Activated CD8-positive, alpha-beta memory T cell treated with anti-CD3 and anti-CD28 coated beads, Interleukin-2, amount 50 U/mL, for 1 hour (primary cell): Measurements from ENCODE around the gene ADARB2.

Experiments used
- DNase-seq: peaks from one replicate; pipeline ENCODE4 v3.0.0-alpha.2; 2020; ENCODE audit errors: extremely low read depth

Gene ADARB2

DNA sequence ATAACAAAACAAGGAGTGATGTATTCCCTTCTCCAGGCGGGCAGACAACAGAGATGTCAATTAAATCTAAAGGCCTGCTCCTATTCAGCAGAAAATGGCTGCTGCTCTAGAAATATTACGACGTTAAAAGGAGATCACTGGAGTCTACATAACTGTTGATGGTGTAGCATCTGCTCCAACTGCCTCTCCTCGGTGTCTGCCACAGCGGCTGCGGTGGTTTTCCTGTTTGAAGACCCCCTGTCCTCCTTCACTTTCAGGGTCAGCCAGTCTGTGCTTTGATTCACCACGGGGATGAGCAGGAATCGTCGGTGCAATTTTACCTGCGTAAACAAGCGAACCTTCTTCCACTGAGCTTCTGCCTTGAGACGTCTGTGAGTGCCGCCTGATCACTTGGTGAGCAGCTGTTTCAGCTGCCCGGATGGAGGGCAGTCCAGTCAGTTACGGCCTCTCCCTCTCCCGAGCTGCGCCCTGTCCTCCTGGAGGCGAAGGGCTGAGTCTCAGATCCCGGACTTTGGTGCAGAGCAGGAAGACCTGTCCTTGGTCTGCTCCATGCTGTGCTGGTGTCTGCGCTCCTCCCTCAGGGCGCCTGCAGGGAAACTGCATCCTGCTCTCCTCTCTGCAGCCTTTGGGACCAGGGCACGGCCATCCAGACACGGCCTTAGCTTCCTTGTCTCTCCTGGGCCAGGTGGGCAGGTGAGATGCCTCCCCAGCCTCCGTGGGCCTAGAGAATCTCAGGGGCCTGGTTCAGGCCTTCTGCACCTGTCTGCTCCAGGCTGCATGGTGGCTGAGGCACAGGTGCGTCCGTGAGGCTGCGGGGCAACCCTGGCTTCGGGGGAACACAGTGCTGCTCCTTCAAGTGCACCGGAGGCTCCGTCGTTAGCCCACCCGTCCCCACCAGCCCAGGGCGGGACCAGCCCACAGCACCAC lies 326.6 kb downstream of the ADARB2 start:
- no peak for DNase-seq

DNA sequence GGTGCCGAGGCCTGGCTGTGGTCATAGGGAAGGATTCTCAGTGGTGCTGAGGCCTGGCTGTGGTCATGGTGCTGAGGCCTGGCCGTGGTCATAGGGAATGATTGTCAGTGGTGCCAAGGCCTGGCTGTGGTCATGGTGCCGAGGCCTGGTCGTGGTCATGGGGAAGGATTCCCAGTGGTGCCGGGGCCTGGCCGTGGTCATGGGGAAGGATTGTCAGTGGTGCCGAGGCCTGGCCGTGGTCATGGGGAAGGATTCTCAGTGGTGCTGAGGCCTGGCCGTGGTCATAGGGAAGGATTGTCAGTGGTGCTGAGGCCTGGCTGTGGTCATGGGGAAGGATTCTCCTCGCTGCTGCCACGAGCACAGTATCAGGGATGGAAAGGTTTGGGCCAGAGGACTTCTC lies 327.3 kb downstream of the ADARB2 start:
- no peak for DNase-seq

DNA sequence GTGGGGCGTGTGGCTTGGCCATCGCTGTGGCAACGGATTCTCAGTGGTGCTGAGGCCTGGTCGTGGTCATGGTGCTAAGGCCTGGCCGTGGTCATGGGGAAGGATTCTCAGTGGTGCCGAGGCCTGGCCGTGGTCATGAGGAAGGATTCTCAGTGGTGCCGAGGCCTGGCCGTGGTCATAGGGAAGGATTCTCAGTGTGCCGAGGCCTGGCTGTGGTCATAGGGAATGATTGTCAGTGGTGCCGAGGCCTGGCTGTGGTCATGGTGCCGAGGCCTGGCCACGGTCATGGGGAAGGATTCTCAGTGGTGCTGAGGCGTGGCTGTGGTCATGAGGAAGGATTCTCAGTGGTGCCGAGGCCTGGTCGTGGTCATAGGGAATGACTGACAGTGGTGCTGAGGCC lies 327.9 kb downstream of the ADARB2 start:
- no peak for DNase-seq

DNA sequence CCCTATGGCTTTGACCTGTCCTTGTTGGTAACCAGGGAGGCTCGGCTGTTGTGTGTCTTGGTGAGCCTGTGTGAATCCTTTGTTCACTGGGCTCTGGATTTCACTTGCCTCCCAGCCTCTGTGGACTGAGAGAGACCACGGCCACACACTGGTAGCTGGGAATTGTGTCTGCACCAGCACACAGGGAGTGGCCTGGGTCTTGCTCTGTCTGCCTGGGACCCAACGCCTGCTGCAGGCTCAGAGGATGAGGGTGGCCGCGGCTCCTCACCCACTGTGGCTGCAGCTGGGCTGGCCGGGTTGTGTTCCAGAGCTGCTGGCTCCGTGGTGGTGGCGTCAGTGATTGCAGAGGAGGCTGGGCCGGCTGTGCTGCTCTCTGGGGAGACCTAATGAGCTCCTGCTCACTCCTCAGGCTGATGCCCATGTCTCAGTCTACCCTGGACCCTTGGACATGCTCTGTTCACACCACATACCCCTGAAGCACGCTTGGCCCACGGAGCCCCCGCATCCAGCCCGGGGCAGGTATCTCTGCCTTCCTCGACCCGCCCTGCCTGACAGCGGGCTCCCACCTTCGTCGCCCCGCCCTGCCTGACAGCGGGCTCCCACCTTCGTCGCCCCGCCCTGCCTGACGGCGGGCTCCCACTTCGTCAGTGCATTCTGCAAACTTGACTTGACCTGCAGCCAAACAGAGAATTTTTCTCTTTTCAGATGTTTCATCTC lies 328.5 kb downstream of the ADARB2 start:
- no peak for DNase-seq

DNA sequence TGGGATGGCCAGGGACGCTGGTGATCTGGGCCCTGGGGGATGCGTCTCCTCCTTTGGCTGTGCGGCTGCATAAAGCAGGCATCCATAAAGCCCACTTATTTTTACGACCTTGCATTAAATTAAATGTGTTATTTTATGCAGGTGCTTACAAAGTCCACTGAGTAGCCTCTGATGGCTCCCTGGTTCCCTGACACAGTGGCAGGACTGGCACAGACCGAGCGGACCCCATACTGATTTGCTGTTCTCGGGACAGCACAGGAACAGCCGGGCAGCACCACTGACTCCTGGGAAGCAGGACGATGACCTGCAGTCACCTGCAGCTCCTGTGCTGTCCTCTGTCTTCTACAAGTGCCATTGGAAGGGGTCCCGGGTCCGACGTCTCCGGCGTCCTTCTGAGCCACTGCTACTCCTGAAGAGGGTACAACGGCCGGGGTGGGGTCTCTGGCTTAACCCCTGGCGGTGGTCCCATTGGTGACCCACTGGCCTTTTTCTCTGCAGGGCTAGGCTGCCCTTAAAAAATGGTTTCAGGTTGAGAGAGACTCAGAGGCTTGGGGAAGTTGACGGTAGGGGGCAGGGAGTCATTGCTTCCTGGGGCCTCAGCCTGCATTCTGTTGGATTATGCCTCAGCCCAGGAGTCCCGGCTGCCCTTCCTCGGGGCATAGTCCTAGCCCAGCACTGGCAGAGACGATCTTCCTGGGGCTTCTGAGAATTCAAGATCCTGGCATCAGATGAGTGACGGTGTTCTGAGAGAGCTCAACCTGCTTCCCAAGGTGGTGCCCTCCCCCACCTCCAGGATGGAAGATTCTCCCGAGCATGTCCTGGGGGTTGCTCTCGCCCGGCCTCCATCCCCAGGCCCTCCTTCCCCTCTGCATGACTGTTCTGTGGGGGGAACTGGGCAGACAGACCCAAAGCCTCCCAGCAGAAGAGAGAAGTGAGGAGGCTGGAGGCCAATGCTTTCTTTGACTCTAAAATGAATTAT lies 330.1 kb downstream of the ADARB2 start:
- DNase-seq, result no peak

DNA sequence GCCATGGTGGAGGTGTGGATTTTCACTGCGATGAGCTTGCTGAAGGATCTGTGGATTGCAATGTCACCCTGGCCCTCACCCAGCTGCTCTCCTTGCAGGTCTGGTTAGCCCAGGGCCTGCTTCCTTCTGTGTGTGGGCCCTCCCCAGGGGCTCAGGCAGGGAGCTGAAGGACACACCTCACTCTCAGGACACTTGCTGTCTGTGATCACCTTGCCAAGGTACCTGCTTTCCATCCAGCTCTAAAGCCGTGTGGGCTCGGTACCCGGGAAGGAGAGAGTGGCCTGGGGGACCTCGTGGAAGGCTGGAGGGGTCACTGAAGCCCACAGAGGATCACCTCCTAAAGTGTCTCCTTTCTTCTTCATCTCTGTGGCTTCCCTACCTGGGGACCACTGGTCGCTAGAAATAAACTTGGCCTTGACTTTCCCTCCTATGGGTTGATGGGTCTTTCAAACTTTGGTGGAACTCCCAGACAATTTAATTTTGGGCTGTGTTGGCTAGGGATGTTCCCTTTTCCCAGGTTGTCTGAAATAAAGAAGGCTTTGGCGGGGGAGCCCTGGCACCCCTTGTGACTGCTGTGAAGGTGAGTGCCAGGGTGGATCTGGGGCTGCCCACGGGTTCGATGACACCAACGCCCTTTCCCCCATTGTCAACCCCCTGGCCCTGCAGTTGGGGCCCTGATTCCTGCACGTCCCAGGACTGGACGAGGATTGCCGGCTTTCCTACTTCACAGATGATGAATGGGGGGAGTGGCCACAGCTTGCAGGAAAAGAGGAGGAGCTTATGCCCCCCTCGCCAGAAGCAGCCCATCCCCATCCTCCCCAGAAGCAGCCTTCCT lies 331.0 kb downstream of the ADARB2 start:
- no peak for DNase-seq

DNA sequence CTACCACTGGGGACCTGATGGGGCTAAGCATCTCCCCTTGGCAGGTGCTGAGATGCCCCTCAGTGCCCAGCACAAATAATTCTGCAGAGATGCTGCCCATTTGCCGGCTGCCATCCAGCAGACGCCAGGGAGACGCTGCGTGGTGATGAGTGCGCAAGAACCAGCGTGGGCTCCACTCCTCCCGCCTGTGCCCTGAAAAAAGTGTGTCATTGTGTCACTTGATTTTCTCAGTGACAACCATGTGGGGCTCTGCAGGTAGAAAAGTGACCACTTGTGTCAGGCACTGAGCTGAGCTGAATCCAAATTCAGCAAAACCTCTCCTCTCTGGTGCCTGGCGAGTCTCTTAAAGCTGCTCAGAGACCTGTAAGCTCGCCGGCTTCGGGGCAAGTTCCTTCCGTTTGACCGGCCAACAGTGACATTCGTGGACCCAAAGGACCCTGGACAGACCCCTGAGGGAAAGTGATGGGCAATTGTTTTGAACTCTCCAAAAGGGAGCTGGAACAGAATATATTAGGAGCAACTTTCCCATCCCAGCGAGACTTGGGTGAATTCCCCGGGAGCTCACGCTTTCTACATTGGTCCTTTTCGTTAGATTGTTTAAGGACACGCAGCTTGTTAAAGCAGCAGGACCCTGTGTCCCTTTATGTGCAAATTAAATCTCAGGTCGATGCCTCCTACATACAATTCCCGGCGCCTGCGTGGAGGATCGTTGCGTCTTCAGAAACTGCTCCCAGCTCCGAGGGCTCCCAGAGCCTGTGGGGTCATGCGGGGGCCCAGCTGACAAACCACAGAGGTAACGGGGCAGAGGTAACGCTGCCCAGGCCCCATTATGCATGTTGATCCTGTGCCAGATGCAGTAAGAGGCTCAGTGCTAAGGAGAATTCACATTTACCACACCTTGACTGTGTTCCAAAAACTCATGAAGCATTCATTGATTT lies 332.7 kb downstream of the ADARB2 start:
- no peak for DNase-seq

DNA sequence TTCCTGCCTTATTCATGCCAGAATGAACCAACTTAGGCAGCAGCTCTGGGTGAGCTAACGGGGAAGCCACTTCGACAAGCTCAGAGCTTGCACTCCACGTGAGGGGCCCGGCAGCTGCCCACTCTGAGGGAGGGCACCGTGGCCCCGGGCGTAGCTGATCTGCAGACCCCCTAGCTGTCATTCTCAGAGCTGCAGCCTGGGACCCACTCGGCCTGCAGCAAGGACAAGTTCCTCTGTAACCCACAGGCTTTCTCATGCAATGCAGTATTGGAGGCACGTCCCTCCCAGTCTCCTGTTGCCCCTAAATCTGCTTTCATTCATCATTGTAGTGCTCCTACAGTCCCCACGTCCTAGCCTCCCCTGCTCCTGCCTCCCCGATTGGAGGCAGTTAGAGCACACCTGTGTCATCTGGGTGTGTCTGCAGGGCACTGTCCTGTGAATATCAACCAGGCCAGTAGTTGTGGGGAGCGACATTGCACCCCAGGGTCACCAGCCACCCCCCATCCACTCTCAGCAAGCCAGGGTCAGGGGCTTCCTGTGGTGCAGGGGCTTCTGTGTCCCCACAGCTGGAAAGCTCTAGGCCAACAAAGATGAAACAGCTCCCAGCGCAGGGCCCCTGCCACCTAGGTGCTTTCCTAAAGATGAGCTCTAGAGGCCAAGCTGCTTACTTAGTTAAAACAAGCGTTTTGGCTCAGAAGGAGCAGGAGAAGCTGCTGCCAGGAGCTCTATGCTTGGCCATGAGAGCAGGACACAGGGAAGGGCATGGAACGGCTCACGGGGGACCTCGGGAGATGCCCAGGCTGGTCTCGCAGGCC lies 333.6 kb downstream of the ADARB2 start:
- DNase-seq, result no peak

DNA sequence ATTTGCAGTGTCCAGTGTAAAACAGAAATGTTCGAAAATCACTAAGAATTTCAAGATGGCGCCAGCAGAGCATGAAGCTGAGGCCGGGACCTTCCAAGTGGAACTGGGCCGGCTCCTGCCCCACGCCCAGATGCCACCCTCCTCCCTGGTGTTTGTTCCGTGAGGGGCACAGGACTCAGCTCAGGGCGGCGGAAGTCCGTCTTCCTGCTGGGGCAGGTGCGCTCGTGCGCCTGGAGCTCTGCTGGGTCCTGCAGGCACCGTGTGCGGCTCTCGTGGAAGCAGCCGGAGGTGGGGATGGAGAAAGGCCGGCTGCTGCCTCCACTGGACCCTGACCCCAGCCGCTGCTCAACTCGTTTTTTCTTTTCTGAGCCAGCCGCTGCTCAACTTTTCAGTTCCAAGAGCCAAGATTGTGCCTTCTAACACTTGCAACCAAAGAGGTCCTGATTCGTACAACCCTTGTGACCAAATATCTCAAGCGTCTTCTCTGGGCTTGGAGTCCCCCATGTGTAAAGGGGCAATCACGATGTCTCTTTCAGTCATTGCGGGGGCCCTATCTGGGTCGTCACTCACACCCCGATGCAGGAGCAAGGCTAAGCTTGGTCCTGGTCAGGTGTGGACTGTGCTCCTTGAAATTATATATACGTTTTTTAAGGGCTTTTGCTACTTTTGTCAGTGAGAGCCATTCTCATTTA lies 334.4 kb downstream of the ADARB2 start:
- no peak for DNase-seq

DNA sequence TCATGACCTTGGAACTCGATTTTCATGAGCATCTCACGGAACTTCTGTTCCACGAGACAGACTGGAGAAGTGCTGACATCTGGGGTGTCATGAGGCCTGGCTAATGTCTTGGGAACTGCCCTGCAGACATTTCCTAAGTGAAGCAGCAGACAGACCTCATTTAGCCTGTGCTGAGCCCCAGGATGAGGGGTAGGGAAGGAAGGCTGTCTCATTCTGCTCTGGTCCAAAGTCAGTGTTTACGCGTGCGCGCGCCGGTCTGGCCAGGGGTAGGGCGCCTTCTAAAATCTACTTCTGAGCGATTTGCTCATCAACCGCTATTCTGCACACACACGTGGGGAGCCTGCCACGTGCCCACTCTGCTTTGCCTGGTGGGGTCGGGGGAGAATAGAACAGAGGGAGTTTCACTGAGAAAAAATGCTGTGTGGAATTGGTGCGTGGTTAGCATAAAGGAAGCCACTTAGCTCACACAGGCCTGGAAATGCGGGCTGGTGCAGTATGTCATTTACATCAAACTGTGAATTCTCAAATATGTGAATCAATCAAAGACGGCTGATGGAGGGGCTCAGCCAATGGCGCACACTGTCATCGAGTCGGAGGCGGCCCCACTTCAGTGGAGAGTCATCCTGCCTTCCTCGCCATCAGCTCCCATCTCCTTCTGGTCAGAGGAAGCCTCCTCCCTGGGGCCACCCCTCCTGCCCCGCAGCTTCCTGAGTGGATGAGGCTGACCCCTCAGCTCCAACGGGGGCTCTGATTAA lies 335.1 kb downstream of the ADARB2 start:
- DNase-seq, result no peak

DNA sequence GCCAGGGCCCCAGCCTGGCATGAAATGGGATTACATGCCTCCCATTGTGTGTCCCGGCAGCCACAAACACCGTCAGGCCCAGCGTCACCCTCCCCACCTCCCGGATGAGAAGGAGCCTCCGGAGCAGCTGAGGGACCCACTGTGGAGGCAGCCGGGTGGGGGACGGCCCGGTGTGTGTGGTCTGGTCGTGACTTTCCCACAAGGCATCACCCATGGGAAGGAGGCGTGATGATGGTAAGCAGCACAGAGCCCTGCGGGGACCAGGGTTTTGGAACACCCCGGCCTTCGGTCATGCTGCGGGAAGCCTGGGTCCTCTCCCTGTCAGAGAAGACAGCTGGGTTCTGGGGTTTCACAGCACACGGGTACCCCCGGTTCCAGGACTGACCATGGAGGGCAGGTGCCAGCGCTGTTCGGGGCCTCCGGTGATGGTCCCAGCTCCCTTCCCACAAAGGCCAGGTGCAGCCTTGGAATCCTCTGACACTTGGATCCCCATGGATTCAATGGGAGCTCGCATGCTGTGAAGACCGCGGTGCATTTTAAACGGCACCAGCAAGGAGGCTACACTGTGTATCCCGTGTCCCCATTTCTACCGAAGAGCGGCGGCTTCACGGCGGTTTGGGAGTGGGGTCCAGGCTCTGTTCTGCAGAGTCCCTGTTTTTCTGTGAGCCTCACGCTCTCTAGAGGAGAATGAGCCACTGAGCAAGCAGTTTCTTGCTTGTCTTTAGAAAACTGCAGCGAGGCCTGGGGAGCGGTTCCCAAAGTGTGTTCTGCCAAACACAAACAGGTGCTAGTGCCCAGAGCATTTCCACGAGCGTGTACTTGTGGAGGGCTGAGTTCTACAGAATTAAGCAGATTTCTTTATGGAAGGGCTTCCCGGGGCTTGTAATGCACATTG lies 336.0 kb downstream of the ADARB2 start:
- no peak for DNase-seq

DNA sequence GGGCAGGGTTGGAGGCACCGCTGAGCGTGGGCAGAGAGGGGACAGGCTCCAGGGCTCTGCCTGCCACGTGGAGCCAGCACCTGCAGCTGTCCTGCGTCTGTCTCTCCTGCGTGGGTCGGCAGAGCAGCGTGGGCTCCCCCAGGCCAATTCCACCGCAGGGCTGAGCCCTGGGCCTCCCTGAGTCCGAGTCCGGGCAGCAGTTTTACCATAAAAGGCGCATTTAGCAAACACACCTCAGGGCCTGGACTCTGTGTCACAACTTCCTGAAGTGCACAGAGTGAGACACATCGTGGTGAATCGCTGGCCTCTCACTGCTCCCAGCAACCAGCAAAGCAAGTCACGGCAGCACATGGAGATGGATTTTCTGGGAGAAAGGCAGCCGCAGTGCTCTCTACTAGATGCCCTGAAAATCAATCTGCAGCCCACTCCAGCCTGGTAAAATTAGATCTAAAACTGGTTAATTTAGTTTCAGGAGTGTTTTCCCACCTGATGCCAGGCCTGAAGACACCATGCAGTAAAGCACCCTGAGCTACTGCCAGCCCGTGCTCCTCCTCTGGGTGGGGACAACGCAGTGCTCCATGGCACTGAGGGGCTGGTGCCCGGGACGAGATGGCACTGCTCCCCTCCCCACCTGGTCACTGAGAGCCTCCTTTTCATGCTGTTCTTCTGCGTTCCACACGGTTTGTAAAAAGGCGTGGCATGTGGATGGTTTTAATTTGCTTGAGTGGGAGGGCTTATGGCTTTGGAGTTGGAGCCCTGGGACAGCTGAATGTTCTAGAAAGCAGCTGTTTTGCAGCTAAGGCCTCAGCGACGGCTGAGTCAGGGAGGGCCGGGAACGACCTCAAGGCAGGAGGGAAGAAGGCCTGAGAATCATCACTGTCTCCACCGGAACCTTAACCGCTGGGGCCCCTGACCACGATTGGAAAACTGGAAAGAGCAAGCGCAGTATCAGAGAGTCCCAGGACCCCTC lies 336.9 kb downstream of the ADARB2 start:
- DNase-seq, result no peak

DNA sequence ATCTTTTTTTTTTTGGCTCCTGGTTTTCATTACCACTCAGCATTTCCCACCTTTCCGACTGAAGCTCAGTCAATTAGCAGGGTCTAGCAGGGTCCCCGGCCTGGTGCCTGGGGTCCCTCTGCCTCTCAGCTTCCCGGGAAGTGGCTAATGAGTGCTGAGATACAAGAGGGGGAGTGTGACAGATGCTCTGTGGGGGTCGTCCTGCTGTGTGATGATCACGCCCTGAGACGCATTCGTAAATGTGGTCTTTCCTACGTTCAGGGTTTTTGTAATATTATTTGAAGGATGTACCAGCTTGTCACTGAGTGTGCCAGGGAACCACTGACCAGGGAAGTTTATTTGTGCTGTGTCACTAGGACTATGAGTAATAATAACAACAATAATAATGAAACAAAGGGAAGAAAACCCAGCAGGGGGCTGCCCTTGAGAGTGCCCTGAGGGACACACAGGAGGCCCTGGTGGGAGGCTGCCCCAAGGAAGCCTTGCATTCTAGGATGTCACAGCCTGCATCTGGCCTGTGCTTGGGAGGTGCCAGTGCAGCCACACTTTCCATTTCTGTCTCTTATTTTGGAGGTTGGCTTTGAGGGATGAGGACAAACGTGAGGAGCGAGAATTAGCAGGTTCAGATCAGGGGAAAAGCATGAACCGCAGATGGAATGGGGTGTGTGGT lies 337.8 kb downstream of the ADARB2 start:
- DNase-seq, result no peak

DNA sequence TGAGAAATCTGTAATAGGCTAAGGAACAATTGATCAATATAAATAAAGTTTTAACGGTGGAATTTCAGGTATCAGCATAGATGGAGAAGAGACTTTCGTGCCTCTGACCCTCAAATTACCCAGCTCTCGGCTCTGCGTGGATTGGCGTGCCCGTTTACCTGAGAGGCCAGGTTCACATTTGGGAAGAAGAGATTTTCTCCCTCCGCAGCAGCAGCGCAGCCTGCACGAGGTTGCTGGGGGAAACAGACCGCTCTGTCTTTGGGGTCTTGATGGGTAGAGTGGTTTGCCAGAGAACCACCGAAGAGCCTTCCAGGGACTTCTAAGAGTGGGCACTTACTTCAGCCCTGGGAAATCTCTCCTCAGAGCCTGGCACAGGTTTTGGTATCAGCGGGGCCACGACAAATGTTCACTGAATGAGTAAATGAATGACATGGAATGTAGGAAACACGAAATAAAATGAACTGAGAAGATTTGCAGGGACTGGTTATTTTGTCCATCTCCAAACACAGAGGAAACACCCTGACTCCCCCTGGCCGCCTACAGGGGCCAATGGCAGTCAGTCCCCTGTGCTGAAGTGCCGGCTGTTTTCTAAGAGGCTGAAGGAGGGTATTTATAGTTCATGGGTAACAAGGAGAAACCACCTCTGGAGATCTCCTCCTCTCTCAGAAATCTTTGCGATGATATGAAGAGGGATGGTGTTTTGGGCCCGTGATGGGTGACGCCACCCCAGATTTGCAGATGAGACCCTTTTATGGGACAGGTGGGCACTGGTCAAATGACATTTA lies 338.5 kb downstream of the ADARB2 start:
- no peak for DNase-seq
